HL-60/S4 treated with phorbol 12-myristate 13-acetate at 8.2 ng/mL for 4 days and 3 days (cell line): Measurements from ENCODE around the gene NUFIP1.
"Not testable (repeated sequence)": the region's sequence is repeated elsewhere in the genome, so short reads cannot be mapped to it uniquely, and the experiment has no call there.

Experiments
- in situ Hi-C: fragments of 300-500 bp; cut with MboI; formaldehyde crosslinking; loops from 2 replicates; pipeline ENCODE4 v1.15.0; 2022; ENCODE audit warnings: low sequenced_read_pairs

NUFIP1 gene

GRCh38 chr13:44921931-44922758 lies 67.1 kb downstream of the NUFIP1 start:
- in situ Hi-C loops = no loop called here

GRCh38 chr13:44921246-44921877 lies 67.9 kb downstream of the NUFIP1 start:
- in situ Hi-C loops = no loop called here

GRCh38 chr13:44920013-44920412 lies 69.3 kb downstream of the NUFIP1 start:
- in situ Hi-C loops = no loop called here

- in situ Hi-C loops = no loop called here
Measured at GRCh38 chr13:44919104-44919804, 70.0 kb downstream of the NUFIP1 start.

- in situ Hi-C loops = no loop called here
Measured at GRCh38 chr13:44918326-44919103, 70.8 kb downstream of the NUFIP1 start.

- in situ Hi-C loops = no loop called here
Measured at GRCh38 chr13:44917589-44918325, 71.5 kb downstream of the NUFIP1 start.

- in situ Hi-C loops = no loop called here
Measured at GRCh38 chr13:44912278-44913016, 76.8 kb downstream of the NUFIP1 start.

GRCh38 chr13:44908712-44909111 lies 80.6 kb downstream of the NUFIP1 start:
- in situ Hi-C loops = no loop called here

- in situ Hi-C loops = no loop called here
Measured at GRCh38 chr13:44908266-44908665, 81.0 kb downstream of the NUFIP1 start.

GRCh38 chr13:44906713-44907112 lies 82.6 kb downstream of the NUFIP1 start:
- in situ Hi-C loops = no loop called here

- in situ Hi-C loops = no loop called here
Measured at GRCh38 chr13:44906230-44906629, 83.0 kb downstream of the NUFIP1 start.

GRCh38 chr13:44905556-44905955 lies 83.7 kb downstream of the NUFIP1 start:
- in situ Hi-C loops = no loop called here

GRCh38 chr13:44904967-44905366 lies 84.3 kb downstream of the NUFIP1 start:
- in situ Hi-C loops = no loop called here

- in situ Hi-C loops = no loop called here
Measured at GRCh38 chr13:44903574-44903985, 85.7 kb downstream of the NUFIP1 start.

GRCh38 chr13:44902738-44903137 lies 86.5 kb downstream of the NUFIP1 start:
- in situ Hi-C loops = no loop called here

- in situ Hi-C loops = no loop called here
Measured at GRCh38 chr13:44899967-44900366, 89.3 kb downstream of the NUFIP1 start.

- in situ Hi-C loops = not testable (repeated sequence)
Measured at GRCh38 chr13:44898308-44898707, 91.0 kb downstream of the NUFIP1 start.

- in situ Hi-C loops = no loop called here
Measured at GRCh38 chr13:44895953-44896335, 93.3 kb downstream of the NUFIP1 start.

GRCh38 chr13:44895264-44895952 lies 93.9 kb downstream of the NUFIP1 start:
- in situ Hi-C loops = no loop called here
